ENCODE measurements around the gene PTPRR.

The PTPRR gene, protein sequence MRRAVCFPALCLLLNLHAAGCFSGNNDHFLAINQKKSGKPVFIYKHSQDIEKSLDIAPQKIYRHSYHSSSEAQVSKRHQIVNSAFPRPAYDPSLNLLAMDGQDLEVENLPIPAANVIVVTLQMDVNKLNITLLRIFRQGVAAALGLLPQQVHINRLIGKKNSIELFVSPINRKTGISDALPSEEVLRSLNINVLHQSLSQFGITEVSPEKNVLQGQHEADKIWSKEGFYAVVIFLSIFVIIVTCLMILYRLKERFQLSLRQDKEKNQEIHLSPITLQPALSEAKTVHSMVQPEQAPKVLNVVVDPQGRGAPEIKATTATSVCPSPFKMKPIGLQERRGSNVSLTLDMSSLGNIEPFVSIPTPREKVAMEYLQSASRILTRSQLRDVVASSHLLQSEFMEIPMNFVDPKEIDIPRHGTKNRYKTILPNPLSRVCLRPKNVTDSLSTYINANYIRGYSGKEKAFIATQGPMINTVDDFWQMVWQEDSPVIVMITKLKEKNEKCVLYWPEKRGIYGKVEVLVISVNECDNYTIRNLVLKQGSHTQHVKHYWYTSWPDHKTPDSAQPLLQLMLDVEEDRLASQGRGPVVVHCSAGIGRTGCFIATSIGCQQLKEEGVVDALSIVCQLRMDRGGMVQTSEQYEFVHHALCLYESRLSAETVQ

GRCh38 chr12:70920251-70920851, at the start of gene PTPRR:
Gene PTPRR (minus strand): TSS chr12:70920738. CDS start chr12:70920390, 348 bp downstream.
- no peak for DNase-seq

- DNase-seq, result no peak
Observed at GRCh38 chr12:70966996-70967790, 46.7 kb upstream of the PTPRR start.

- no peak for DNase-seq
Observed at GRCh38 chr12:70966046-70966445, 45.5 kb upstream of the PTPRR start.

GRCh38 chr12:70964867-70965510, 44.5 kb upstream of the PTPRR start:
- no peak for DNase-seq

GRCh38 chr12:70963081-70963660, 42.6 kb upstream of the PTPRR start:
- DNase-seq, result no peak

DNA sequence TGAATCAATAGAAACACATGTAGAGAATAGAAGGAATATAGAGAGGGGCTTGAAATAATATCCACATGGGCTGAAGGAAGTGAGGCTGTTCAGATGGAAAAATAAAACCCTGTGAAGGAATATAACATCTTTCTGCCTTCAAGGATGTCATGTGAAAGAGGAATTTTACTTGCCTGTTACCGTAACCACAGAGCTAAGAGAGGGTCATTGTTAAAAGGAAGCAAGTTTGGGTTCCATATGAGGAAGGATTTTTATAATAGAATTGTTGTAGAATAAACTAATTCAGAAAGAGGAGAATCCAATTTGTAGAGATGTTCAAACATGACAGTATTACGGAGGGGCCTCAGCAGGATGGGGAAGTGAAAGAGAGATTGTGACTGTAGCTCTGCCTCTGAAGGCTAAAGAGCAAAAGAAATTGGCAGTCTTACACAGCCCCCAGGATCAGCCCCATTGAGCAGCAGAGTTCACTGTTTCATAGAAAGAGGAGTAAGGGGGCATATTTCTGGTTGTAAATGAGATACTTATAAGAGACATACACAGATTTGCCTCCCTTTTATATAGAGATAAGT, 41.8 kb upstream of the PTPRR start:
- DNase-seq, result no peak

DNA sequence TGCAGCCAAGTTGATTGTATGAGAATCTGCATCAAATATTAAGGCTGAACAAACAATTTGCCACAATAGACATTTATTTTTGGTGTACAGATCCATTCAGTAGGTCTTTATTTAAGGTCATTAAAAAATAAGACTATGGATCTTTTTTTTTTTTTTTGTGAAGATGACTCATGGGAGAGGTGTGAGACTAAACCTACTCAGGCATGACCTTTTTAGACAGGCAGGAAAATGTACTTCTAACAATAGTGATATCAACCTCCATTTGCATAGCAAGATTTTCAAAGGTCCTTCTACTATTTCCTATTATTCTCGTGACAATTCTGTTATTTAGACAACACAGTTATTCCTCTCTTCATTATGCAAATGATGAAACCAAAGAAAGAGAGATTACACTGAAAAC, 39.9 kb upstream of the PTPRR start:
- no peak for DNase-seq

GRCh38 chr12:70955415-70955814, 34.9 kb upstream of the PTPRR start:
- no peak for DNase-seq

DNA sequence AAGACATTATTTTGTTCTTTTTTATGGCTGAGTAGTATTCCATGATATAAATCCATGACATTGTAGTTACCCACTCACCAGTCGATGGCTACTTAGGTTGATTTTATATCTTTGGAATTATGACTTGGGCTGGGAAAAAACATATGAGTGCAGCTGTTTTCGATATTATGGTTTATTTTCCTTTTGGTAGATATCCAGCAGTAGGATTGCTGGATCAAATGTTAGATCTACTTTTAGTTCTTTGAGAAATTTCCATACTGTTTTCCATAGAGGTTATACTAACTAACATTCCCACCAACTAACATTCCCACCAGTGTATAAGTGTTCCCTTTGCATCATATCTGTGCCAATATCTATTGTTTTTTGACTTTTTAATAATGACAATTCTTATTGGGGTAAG, 29.9 kb upstream of the PTPRR start:
- no peak for DNase-seq

DNA sequence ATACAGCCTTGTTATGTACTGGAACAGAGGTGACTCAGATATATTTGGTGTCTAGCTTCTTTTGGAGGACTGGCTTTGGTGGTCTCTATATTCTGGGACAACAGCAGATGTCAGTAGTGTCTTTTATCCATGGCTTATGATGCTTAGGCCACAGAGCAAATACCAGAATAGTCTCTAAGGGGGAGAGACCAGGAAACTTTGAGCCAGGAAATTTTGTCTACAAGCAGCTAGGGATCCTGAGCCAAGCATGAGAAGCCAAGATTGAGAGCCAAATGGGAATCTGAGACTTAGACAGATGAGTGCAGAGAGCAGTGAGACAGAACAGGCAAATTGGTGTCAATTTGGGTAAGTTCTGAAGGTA, 28.4 kb upstream of the PTPRR start:
- DNase-seq, result no peak

GRCh38 chr12:70948236-70948975, 27.9 kb upstream of the PTPRR start:
- no peak for DNase-seq

- no peak for DNase-seq
Observed at GRCh38 chr12:70936203-70936813, 15.8 kb upstream of the PTPRR start.

GRCh38 chr12:70933133-70933532, 12.6 kb upstream of the PTPRR start:
- DNase-seq, result no peak

DNA sequence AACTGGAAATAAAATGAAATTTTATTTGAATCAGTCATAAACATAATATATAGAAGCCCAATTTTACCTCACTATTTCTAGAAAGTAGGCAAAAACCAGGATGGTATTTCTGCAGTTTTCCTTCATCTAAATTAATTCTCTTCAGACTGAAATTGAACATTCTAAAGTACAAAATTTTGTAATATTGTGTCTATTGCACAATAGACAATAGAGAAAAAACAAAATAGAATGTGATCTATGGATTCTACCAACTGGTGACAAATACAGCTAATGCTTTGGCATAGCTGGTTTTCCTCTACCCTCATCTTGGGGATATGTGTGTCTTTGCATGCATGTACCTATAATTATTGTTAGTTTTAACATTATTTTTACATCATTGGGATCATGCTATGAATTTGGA, 8.5 kb upstream of the PTPRR start:
- no peak for DNase-seq

DNA sequence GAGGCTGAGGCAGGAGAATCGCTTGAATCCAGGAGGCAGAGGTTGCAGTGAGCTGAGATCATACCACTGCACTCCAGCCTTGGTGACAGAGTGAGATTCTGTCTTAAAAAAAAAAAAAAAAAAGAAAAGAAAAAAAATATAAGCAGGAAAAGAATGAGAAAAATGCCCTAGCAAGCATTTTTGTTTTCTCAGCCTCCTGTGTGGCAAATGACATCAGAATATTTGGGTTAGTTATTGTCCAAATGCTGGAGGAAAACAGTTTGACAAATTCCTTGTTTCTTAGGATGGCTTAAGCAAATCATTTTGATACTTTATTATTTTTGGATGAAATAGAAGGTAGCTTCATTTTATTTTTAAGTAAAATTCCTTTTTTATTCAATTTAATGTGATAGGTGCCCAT, 7.5 kb upstream of the PTPRR start:
- DNase-seq, result no peak

GRCh38 chr12:70927356-70927755, 6.8 kb upstream of the PTPRR start:
- no peak for DNase-seq

DNA sequence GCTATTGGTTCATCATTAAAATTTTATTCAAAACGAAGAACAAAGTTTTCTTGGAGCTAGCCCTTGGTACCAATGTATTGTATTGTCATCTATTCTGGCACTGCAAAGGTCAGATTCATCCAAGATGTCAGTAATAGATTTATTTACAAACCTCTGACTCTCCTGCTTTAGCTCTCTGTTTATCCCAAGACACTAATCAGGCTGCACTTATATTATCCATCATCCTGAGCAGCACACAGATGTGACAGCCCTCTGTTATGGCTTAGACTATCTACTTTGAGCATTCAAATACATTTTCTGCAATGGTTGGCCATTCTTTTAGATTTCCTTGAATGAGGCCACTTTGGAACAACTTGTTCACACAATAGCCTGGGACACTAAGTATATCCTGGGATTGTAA, 5.0 kb upstream of the PTPRR start:
- DNase-seq, result no peak

GRCh38 chr12:70920891-70921290, 353 bp upstream of the PTPRR start:
- DNase-seq, result no peak

DNA sequence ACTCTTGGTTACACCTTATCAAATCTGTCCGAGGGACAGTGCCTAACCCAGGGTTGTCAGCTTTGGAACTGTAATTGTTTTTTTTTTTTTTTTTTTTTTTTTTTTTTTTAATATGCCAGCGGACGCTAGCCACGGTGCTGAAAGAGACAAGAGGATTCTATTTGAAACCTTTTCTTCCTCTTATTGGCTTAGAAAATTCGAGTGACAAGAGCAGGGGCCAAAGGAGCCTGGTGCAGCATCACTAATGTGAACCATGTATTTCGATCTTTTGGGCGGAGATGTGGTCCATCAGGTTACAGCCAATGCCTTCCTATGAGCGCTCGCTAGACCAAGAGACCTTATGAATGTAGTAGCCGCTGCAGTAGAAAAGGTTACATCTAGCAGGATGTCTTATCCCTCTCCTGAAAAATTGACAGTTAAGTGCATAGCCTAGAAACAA, 922 bp downstream of the PTPRR start:
- DNase-seq, result no peak

DNA sequence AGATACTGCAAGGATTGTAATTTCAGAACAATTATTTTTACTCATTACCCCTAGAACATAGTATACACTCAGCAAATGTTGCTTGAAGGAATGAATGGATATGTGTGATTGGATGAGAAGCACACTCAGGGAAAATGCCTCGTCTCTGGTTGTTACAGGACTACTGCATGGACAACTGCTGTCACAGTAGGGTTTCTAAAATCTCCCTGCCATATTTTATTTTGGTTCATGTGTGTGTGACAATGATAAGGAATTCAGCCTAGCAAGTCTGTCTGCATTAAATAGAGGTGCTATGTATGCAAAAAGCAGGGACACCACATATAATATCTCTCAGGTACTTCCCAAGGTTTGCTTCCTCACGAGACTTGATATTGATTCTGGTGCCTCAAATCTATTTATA, 1.4 kb downstream of the PTPRR start:
- DNase-seq, result no peak

DNA sequence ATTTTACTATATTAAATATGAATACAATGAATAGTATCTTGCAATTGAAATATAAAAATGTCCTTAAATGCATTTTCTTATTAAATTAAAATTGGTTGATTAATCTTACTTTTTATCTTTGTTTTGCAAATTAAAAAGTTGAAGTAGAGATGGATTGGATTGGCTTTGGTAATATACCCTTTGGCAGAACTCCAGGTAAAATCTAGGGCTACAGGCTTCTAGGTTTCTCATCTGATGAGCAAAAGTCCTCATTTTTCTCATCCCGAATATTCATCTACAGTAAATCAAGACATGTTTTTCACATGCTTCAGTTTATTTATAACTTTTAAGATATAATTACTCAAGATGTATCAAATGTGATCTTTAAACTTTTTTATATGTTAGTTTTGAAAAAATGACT, 2.2 kb downstream of the PTPRR start:
- no peak for DNase-seq
